ELR (cell line): ENCODE measurements around the gene MAP3K3.
"Not testable (repeated sequence)": the region's sequence is repeated elsewhere in the genome, so short reads cannot be mapped to it uniquely, and the experiment has no call there.

ENCODE experiments used
- DNase-seq: peaks from one replicate; pipeline ENCODE4 v3.0.0-alpha.2; 2015; ENCODE audit warnings: low read depth

MAP3K3 gene

DNA sequence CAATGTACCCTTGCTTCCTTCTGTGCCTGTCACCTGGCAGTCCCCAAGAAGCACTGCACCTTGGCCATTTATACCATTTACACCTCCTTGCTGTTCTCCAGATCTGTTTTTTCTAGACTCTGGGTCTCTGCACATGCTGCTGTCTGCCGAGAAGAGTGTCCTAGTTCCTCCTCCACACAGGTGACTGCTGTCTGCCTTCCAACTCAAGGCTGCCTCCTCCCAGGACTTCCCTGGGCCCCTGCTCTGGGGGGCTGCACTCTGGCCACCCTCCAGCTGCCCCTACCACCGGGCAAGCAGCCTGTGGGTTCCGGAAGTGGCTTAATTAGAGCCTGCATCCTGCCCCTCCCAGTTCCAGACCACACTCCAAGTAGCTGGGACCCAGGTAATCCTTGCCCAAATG lies 83.4 kb downstream of the MAP3K3 start:
- DNase-seq, result no peak

DNA sequence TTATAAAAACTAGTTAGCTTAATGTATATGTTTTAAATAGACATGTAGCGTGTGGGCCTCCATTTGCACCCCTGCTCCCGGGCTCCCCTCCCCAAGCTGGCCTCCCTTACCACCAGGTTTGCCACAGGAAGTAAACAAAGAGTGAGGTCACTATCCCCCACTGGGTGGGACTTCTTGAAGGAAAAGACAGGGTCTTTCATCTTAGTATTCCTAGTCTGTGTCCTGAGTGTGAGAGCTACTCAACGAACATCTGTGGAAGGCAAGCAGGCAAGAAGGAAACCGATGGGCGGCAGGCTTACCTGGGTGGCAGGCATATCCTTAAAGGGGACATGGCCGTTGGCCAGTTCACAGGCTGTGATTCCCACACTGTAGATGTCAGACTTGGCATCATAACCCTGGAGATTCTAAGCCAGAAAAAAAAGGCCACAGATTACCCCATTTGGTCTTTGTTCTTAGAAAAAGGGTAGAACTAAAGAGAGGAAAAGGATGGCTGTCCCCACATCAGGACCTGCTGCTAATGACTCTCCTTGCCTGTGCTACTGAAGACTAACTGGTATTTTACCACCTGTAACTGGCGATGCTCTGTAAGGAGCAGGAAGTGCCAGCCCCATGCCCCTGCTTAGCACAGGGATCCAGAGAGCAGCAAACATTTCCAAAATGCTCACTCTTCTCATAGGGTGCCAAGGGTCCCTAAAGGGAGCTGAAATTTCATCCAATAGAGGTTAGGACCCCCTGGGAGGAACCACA lies 84.3 kb downstream of the MAP3K3 start:
- DNase-seq, result no peak

DNA sequence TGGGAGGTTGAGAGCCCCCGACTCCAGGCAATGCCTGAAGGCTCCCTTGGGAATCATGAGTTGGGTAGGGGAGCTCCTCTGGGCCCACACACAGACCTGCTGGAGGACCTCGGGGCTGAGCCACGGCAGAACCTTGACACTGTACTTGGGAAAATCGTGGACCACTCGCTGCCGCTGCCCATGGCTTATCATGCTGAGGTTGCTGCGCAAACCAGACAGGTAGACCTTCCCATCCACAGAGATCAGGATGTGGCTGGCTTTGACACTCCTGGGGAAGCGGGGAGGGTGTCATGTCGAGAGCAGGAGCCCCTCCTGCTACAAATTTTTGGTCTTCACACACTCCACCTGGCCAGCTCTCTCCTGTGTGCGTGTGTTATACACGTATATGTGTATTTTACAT lies 84.9 kb downstream of the MAP3K3 start:
- no peak for DNase-seq

DNA sequence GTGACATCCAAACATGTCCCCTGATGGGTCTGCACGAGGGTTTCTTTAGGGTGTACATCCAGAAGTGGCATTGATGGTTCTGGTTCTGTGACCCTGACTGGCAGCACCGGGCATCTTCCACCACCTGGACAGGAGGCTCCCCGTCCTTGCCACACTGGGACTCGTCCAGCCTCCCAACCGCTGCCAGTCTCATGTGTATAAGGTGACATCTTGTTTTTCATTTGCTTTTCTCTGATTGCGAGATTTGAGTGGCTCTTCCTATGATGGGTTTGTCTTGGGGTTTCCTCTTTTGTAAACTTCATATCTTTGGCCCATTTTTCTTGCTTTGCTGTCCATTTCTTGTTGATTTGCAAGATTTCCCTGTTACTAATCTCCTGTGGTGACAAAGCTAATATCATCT lies 86.9 kb downstream of the MAP3K3 start:
- no peak for DNase-seq

DNA sequence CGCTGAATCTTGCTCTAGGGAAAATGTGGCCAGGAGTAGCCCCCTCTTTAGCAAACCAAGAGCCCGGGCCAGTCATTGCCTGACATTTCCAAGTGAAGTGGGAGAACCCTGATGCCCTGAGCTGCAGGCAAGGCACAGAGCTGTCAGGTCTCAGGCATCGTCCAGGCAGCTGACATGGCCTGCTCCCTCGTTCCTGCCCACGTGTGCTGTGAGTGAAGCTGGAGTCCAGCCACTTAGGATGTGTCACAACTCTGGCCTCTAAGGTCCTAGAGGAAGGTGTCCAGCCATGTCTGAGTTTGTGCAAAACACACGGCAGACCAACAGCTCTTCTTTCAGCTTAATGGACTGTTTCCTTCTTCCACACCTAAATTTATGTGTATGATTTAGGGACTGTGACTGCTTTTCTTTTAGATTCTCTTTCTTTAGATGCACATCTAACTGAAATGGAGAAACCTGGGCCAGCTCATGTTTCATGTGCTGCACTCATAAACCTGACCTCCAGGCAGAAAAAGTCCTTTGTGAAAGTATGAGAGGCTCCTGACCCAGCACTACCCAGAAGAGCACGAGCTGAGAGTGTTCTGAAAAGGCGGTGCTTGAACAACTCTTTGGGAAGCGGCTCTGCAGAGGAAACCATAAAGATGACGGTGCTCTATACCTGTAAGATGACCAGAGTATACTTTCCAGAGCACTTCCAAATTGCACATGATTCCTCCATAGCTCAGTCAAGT lies 92.5 kb downstream of the MAP3K3 start:
- DNase-seq, result peak; percentile 35

DNA sequence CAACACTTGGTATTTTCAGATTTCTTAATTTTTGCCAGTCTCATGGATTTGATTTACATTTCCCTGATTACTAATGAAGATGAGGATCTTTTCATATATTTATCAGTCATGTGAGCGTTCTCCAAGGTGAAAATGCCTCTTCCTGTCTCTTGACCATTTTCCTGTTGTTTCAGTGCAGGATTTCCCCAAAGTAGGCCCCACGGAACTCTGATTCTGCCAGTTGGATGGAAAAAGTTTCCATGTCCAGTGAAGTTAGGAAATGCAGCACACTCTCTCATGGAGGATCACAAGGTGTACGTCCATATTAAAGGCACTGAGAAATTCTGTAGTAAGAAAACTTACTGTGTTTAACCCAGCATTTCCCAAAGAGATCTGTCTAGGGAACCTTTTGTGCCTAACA lies 94.2 kb downstream of the MAP3K3 start:
- no peak for DNase-seq

DNA sequence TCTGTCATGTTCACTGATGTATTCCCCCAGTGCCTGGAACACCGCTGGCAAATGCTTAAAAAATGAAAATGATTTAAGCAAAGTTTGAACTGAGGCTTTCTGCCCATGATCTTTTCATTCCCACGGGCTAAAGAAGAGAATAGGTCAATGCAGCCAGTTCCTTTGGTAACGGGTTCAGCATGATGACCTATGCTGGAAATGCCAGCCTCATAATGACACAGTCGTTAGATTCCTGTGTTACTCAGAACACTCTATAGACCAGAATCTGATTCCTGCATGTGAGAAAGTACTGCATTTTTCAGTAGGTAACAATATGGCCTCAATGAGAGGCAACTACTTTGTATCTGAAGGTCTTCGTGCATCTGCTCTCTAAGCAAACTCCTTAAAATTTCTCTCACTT lies 96.8 kb downstream of the MAP3K3 start:
- no peak for DNase-seq

DNA sequence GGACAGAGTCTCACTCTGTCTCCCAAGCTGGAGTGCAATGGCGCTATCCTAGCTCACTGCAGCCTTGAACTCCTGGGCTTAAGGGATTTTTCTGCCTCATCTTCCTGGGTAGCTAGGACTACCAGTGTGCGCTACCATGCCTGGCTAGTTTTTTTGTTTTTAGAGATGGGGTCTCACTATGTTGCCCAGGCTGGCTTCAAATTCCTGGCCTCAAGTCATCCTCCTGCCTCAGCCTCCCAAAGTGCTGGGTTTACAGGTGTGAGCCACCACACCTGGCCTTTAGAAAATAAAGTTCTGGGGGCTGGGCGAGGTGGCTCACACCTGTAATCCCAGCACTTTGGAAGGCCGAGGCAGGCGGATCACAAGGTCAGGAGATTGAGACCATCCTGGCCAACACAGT lies 98.0 kb downstream of the MAP3K3 start:
- not testable (repeated sequence) for DNase-seq

DNA sequence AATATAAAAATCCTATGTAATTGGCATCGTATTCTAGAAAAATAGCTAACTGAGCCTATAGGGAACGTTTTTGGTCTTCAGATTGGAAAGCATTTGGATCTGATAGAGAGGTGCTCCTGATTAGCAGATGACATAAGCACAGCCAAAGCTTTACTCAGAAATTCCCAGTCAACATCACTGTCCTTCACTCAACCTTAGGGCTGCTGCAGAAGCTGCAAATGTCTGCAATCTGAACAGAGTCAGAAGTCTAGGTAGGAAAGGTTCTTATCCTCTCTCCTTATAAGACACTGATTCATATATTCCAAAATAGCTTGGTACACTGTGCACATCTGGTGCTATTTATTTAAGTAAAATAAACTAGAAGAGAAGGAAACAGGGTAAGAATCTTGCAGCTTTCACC lies 100.2 kb downstream of the MAP3K3 start:
- DNase-seq, result no peak

DNA sequence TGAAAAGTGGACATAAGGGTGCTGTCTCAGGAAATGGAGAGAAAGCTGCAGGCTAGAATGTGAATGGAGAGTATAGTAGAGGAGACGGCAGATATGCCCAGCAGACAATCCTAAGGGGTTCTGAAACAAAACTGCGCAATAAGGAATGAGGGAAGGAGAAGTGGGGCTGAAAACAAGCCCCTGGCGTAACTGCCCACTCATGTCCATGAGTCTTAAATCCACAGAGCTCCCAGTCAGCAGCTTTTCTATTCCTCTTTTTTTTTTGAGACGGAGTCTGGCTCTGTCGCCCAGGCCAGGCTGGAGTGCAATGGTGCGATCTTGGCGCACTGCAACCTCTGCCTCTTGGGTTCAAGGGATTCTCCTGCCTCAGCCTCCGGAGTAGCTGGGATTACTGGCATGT lies 113.5 kb downstream of the MAP3K3 start:
- DNase-seq, result no peak

DNA sequence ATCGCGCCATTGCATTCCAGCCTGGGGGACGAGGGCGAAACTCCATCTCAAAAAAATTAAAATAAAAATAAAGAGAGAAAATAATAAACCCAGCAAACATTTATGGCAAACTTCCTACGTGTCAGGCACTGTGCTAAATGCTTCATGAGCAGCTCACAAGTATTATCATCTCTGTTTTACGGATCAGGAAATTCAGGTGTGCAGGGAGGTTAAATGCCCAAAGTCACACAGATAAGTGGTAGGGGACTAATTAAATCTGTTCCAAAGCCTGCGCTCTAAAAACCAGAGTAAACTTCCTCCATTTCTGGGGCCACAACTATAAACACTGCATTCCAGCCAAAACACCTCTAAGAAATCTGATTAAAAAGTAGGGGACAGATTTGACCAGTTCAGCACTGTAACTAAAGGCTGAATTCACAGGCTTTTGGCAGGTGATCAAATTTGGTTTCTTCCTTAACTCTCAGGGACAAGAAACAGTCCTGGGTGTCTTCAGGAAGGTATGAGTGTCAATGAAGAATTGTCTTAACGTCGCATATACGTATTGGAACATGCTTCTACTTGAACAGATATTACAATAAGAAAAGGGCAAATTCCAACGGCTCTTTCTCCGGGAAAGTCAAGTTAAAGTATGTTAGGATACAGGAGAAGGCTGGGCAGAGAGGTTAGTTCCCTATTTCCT lies 118.4 kb downstream of the MAP3K3 start:
- no peak for DNase-seq

DNA sequence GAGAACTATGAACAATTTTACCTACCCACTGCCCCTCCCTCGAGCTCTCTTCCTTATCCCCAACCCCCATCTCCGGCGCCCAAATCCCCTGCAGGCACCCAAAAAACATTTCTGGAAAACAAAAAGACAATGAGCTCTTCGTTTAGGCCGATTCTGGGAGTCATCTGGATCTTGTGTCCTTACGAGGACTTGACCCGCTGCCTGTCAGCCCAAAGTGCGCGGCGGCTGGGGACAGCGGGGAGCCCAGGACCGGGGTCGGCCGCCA lies 118.9 kb downstream of the MAP3K3 start:
- DNase-seq, result no peak

DNA sequence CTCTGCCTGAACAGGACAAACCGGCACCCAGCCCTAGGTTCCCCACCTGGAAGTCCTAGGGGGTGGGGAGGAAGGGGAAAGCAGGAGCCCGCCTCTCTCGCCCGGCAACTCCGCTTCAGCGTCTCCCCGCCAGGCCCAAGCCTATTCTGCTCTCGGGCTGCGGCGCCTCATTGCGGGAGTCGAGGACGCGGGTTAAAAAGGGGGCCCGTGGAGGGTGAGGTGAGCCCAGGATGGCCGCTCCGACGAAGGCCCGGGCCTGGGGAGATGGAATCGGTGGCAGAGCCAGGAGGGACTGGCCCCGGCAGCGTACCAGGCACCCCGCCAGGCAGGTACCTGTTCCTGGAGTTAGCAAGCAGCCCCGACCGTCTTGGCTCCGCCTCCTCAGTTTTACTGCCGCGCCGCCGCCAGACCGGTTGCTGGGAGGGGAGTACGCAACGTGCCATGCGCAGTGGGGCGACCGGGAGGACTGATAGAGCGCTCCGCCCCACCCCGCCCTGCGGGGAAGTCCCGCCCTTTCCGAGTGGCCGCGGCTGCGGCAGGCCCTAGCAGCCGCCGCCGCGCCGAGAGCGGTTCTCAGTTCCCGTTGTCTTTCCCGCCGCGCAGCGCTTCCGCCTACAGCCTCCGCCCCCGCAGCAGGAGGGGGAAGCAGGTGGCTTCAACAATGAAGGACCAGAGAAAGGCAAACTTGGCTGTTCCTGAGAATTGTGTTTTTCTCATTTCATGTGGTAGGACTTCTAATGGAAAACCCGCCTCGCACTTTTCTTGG lies 119.4 kb downstream of the MAP3K3 start, which contains the start of gene STRADA:
Gene STRADA, minus strand, starts transcription at position 392 of the 766 bp plus-strand sequence. CDS start 13,430 bp downstream, outside the sequence.
- peak; percentile 99 for DNase-seq
